ENCODE measurements around the gene OXSR1. TPM values are rescaled to one million over a fixed set of nuclear protein-coding genes. Genes with fewer than 3 reads are reported as not detected.

The OXSR1 gene
- total and polyA plus RNA-seq, 2 of the 13 experiments (the other 11 are each of a cell fraction or from before 2014, with no cell fraction given): 27.4 to 32.6 TPM

DNA sequence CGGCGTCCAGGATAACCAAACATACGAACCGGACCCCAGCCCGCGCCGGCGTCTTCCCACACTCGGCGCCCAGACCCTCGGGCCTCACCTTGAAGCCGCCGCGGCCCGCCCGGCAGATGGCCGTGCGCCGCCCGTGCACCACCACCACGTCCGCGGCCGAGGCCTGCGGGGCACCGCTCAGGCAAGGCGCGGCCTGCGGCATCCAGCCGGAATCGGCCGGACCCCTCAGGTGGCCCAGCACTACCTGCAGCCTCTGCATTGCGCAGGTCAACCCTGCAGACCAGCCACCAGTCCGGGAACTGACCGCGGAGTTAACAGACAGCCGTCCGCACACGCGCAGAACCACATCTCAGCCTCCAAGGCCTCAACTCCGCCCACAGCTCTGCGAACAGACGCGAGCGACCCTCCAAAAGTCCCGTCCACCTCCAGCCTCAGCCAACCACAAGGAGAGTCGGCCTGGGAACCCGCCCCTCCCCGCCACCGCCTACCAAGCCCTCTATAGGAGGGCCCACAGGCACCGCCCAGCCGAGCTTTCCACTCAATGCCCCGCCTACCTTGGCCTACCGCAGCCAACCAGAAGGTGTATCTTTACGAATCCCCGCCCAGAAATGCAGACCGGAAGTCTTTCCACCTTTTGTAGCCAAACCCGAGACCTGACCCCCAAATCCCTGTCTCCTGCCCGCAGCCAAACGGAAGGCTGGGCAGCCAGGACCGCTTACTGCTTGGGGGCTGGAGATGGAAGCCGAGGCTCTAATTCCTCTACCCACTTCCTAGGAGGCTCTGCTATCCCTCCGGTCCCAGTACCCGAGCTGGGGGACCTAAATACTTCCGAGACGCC, 28.3 kb upstream of the OXSR1 start, which contains the start of gene ACAA1 (continued):
- TF ChIP-seq USF2 (IDR thresholded peaks at IDR 0.05; ENCODE audit: low read depth, low read length) (no peak), USF2 (CRISPR knock-in tag; IDR thresholded peaks at IDR 0.05; ENCODE audit: borderline replicate concordance) (no peak; the same call in 1 of the 2 replicates), KDM2A (CRISPR knock-in tag; IDR thresholded peaks at IDR 0.05; ENCODE audit: borderline replicate concordance, low read depth) (peak; percentile 35; the same call in 1 of the 2 replicates), ZNF225 (CRISPR knock-in tag; IDR thresholded peaks at IDR 0.05) (no peak), ZKSCAN8 (CRISPR knock-in tag; IDR thresholded peaks at IDR 0.05; ENCODE audit: borderline replicate concordance) (no peak), ZNF432 (CRISPR knock-in tag; IDR thresholded peaks at IDR 0.05; ENCODE audit: borderline replicate concordance) (peak; percentile 68; the same call in 1 of the 2 replicates), ERF (CRISPR knock-in tag; IDR thresholded peaks at IDR 0.05) (peak; percentile 56; the same call in 1 of the 2 replicates), ZIK1 (CRISPR knock-in tag; IDR thresholded peaks at IDR 0.05; ENCODE audit: borderline replicate concordance, low read depth) (peak; percentile 71; the same call in 1 of the 2 replicates), SRY (CRISPR knock-in tag; IDR thresholded peaks at IDR 0.05) (peak; percentile 76; the same call in 1 of the 2 replicates), SNAI1 (CRISPR knock-in tag; IDR thresholded peaks at IDR 0.05; ENCODE audit: borderline replicate concordance) (no peak), IRX3 (CRISPR knock-in tag; IDR thresholded peaks at IDR 0.05; ENCODE audit: borderline replicate concordance, low read depth) (no peak), ATF4 (CRISPR knock-in tag; IDR thresholded peaks at IDR 0.05) (no peak; a peak in 1 of 4 replicates), HNRNPL (IDR thresholded peaks at IDR 0.05; ENCODE audit: low read depth, low read length) (no peak), MAFF (IDR thresholded peaks at IDR 0.05; ENCODE audit: low read depth, low read length) (no peak), ZBTB33 (CRISPR knock-in tag; IDR thresholded peaks at IDR 0.05) (no peak), ZNF660 (CRISPR knock-in tag; IDR thresholded peaks at IDR 0.05; ENCODE audit: borderline replicate concordance, low read depth) (no peak)
- TF ChIP-seq, protein P1, sequence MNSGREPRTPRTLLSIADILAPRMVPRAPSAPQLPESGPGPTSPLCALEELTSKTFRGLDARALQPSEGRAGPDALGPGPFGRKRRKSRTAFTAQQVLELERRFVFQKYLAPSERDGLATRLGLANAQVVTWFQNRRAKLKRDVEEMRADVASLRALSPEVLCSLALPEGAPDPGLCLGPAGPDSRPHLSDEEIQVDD (CRISPR knock-in tag; IDR thresholded peaks at IDR 0.05; ENCODE audit: borderline replicate concordance): no peak
